Measurements from ENCODE around the gene NAXE.

GRCh38 chr1:156579472-156579871 is 12.1 kb upstream of the NAXE start, which contains the start of gene TTC24:
- TF ChIP-seq POLR2A (IDR thresholded peaks at IDR 0.05) (no peak), POLR2AphosphoS5 (IDR thresholded peaks at IDR 0.05) (no peak)
